ENCODE results near the gene ME1. TPM values are rescaled to one million over a fixed set of nuclear protein-coding genes. Genes with fewer than 3 reads are reported as not detected.

Gene ME1
- total RNA-seq, 1 experiment from 2014 or later = 7.8 TPM

DNA sequence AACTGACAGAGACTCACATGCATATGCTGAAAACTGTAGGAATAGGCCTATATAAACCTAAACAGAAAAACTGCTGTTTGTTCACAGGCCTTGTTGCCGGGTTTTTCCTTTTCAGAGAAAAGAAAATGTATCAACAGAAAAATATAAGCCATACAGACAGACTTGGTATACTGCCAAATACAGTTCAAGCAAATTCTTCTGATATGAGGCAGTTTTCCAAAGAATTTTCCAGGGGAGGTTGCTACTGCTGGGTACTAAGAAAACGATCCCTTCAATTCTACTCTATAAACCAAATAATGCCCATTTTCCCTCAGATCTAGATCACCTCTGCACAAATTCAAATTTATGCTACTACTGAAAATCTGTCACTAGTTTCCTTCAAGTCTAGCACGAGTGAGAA is 59.4 kb downstream of the ME1 start:
- Histone ChIP-seq H3K18ac (ENCODE audit: insufficient read length, low read depth, low read length) (no peak overlapping the region), H2BK20ac (ENCODE audit: low read depth, low read length, poor library complexity, severe bottlenecking) (no peak overlapping the region)

More for the DNA sequence above, 59.4 kb downstream of the ME1 start:
- Histone ChIP-seq H3K23me2 (ENCODE audit: insufficient read length, low read depth, low read length, poor library complexity, severe bottlenecking) (no peaks in the 10 kb centered on the region), H4K5ac (ENCODE audit: insufficient read length, low read depth, low read length) (no peak overlapping the region), H2AK5ac (ENCODE audit: insufficient read length, low read length) (no peak overlapping the region), H2BK5ac (ENCODE audit: insufficient read length, low read length) (no peak overlapping the region), H3K79me1 (ENCODE audit: insufficient read depth, low read depth, low read length, poor library complexity, severe bottlenecking) (no peaks in the 10 kb centered on the region), H4K8ac (replicated peaks; ENCODE audit: insufficient read length, low read depth, low read length) (no peak overlapping the region), H3K27me3 (ENCODE audit: insufficient read depth, low read length) (no peaks in the 10 kb centered on the region), H3K9ac (ENCODE audit: extremely low read depth, insufficient read length, low read length) (no peak overlapping the region), H3K4ac (ENCODE audit: low read depth, low read length) (no peak overlapping the region), H3K4me1 (ENCODE audit: insufficient read depth, low read length) (no peaks in the 10 kb centered on the region), H3K14ac (ENCODE audit: insufficient read depth, low read length) (no peak overlapping the region), H2BK12ac (ENCODE audit: insufficient read length, low read depth, low read length) (no peak overlapping the region), H2BK120ac (ENCODE audit: low read depth, low read length, poor library complexity, severe bottlenecking) (no peak overlapping the region), H4K91ac (ENCODE audit: insufficient read length, low read depth, low read length) (no peak overlapping the region), H3T11ph (ENCODE audit: low read length) (no peak overlapping the region), H3K56ac (ENCODE audit: insufficient read length, low read depth, low read length) (no peak overlapping the region), H3K27ac (ENCODE audit: insufficient read length, low read depth, low read length) (no peak overlapping the region), H3K4me2 (ENCODE audit: insufficient read depth, insufficient read length, low read length) (no peak overlapping the region), H4K20me1 (ENCODE audit: control insufficient read depth, insufficient read depth, insufficient read length) (no peaks in the 10 kb centered on the region), H3K23ac (ENCODE audit: insufficient read length, low read depth, low read length) (no peak overlapping the region), H3K79me2 (ENCODE audit: insufficient read depth, low read length) (no peaks in the 10 kb centered on the region), H2BK15ac (ENCODE audit: low read depth, low read length) (no peak overlapping the region), H2AFZ (ENCODE audit: low read length) (no peak overlapping the region), H3K9me3 (ENCODE audit: control insufficient read depth, low read depth, low read length) (no peaks in the 10 kb centered on the region)
- no peaks in the 10 kb centered on the region for H3K9me3 Mint-ChIP-seq
- TF ChIP-seq, protein P1, sequence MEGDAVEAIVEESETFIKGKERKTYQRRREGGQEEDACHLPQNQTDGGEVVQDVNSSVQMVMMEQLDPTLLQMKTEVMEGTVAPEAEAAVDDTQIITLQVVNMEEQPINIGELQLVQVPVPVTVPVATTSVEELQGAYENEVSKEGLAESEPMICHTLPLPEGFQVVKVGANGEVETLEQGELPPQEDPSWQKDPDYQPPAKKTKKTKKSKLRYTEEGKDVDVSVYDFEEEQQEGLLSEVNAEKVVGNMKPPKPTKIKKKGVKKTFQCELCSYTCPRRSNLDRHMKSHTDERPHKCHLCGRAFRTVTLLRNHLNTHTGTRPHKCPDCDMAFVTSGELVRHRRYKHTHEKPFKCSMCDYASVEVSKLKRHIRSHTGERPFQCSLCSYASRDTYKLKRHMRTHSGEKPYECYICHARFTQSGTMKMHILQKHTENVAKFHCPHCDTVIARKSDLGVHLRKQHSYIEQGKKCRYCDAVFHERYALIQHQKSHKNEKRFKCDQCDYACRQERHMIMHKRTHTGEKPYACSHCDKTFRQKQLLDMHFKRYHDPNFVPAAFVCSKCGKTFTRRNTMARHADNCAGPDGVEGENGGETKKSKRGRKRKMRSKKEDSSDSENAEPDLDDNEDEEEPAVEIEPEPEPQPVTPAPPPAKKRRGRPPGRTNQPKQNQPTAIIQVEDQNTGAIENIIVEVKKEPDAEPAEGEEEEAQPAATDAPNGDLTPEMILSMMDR (conservative IDR thresholded peaks at IDR 0.05) = no peak
- no peaks in the 10 kb centered on the region for H3K4me1 Mint-ChIP-seq
- WGBS (ENCODE audit: extremely low coverage, insufficient read length, low lambda C conversion rate) = no CpG with 5 or more reads among the region's 3 CpGs
- H3K4me3 Mint-ChIP-seq = no peak overlapping the region
- H3K27me3 Mint-ChIP-seq (ENCODE audit: low read depth) = no peaks in the 10 kb centered on the region
- H3K36me3 Mint-ChIP-seq (ENCODE audit: insufficient read depth in 1 of 3, low read depth in 3 of 3) = no peaks in the 10 kb centered on the region
- no peak overlapping the region for H3K27ac Mint-ChIP-seq
- no peak for DNase-seq
